Skin epidermis (tissue), 12 donors: ENCODE results near the gene NDUFAF7.
"Not testable (repeated sequence)": the region's sequence is repeated elsewhere in the genome, so short reads cannot be mapped to it uniquely, and the experiment has no call there.

ENCODE experiments used
- H3K27ac ChIP-seq, 21 experiments: fragments of 200-600 bp; sonication (generic) in 11 of 21; one replicate each; pipeline ENCODE4 v1.5.0; 2020; ENCODE audit warnings: mild to moderate bottlenecking in 3 of 21, inconsistent platforms in 2 of 21, moderate library complexity in 2 of 21
- H3K4me3 ChIP-seq, 7 experiments: fragments of 200-600 bp; sonication (generic) in 2 of 7; one replicate each; pipeline ENCODE4 v1.5.0; 2020; ENCODE audit warnings: inconsistent platforms in 2 of 7, mild to moderate bottlenecking in 2 of 7, moderate library complexity in 1 of 7

Gene NDUFAF7

GRCh38 chr2:37271376-37272067 is 40.1 kb downstream of the NDUFAF7 start:
- H3K27ac ChIP-seq, result no peak overlapping the region

GRCh38 chr2:37274359-37274965 is 43.0 kb downstream of the NDUFAF7 start:
- Histone ChIP-seq H3K27ac (peak overlapping the region in 1 of 21 experiments; percentile 6), H3K4me3 (no peak overlapping the region)

More at GRCh38 chr2:37271376-37272067, 40.1 kb downstream of the NDUFAF7 start:
- no peak overlapping the region for H3K4me3 ChIP-seq

- H3K27ac ChIP-seq, result no peak overlapping the region
- H3K4me3 ChIP-seq, result no peak overlapping the region
Observed at GRCh38 chr2:37276291-37276690, 44.8 kb downstream of the NDUFAF7 start.

- Histone ChIP-seq H3K4me3 (no peak overlapping the region), H3K27ac (no peak overlapping the region)
Observed at GRCh38 chr2:37281916-37282315, 50.5 kb downstream of the NDUFAF7 start.

GRCh38 chr2:37282746-37283145 is 51.3 kb downstream of the NDUFAF7 start:
- H3K27ac ChIP-seq, result no peak overlapping the region
- no peak overlapping the region for H3K4me3 ChIP-seq

- H3K27ac ChIP-seq, result no peak overlapping the region
Observed at GRCh38 chr2:37283207-37283606, 51.7 kb downstream of the NDUFAF7 start.

GRCh38 chr2:37284381-37284780 is 52.9 kb downstream of the NDUFAF7 start:
- Histone ChIP-seq H3K4me3 (no peak overlapping the region), H3K27ac (no peak overlapping the region)

More at GRCh38 chr2:37283207-37283606, 51.7 kb downstream of the NDUFAF7 start:
- no peak overlapping the region for H3K4me3 ChIP-seq

GRCh38 chr2:37287966-37288365 is 56.5 kb downstream of the NDUFAF7 start:
- Histone ChIP-seq H3K4me3 (no peak overlapping the region), H3K27ac (no peak overlapping the region)

- Histone ChIP-seq H3K4me3 (no peak overlapping the region), H3K27ac (no peak overlapping the region)
Observed at GRCh38 chr2:37291680-37292079, 60.2 kb downstream of the NDUFAF7 start.

GRCh38 chr2:37294858-37295257 is 63.4 kb downstream of the NDUFAF7 start:
- not testable (repeated sequence) for H3K27ac ChIP-seq, H3K4me3 ChIP-seq

- no peak overlapping the region for H3K27ac ChIP-seq
- no peak overlapping the region for H3K4me3 ChIP-seq
Observed at GRCh38 chr2:37295469-37296073, 64.1 kb downstream of the NDUFAF7 start.

GRCh38 chr2:37297632-37298031 is 66.2 kb downstream of the NDUFAF7 start:
- H3K27ac ChIP-seq, result no peak overlapping the region
- no peak overlapping the region for H3K4me3 ChIP-seq
